Epithelial cell of prostate (primary cell): ENCODE results near the gene CPED1.
A peak's percentile ranks its signal among the peaks of the same experiment; 100 is the strongest.

Experiments used
- DNase-seq: peaks from one replicate; pipeline ENCODE4 v3.0.0-alpha.2; 2011; ENCODE audit warnings: low read depth, low spot score
- H3K27ac ChIP-seq: fragments of 450-650 bp; 2 replicates; pipeline ENCODE4 v1.5.1; 2017; ENCODE audit warnings: mild to moderate bottlenecking

The CPED1 gene

GRCh38 chr7:120988591-120989256 is at the start of gene CPED1:
Gene CPED1 (plus strand): TSS chr7:120988711. CDS start chr7:120989622, 911 bp downstream.
- H3K27ac ChIP-seq = no peak within 1 kb of the TSS
- no peak for DNase-seq

GRCh38 chr7:120939345-120939744 is 49.2 kb upstream of the CPED1 start:
- DNase-seq = no peak
- H3K27ac ChIP-seq = no peak overlapping the region

- DNase-seq = no peak
Measured at GRCh38 chr7:120941064-120941463, 47.4 kb upstream of the CPED1 start.

GRCh38 chr7:120941856-120942255 is 46.7 kb upstream of the CPED1 start:
- no peak overlapping the region for H3K27ac ChIP-seq
- no peak for DNase-seq

More at GRCh38 chr7:120941064-120941463, 47.4 kb upstream of the CPED1 start:
- H3K27ac ChIP-seq = no peak overlapping the region

- no peak overlapping the region for H3K27ac ChIP-seq
- no peak for DNase-seq
Measured at GRCh38 chr7:120942861-120943260, 45.6 kb upstream of the CPED1 start.

GRCh38 chr7:120944826-120945562 is 43.5 kb upstream of the CPED1 start:
- H3K27ac ChIP-seq = no peak overlapping the region
- DNase-seq = no peak

- H3K27ac ChIP-seq = no peak overlapping the region
- DNase-seq = no peak
Measured at GRCh38 chr7:120947980-120948379, 40.5 kb upstream of the CPED1 start.

- DNase-seq = no peak
Measured at GRCh38 chr7:120949393-120949911, 39.1 kb upstream of the CPED1 start.

GRCh38 chr7:120949998-120950538 is 38.4 kb upstream of the CPED1 start:
- DNase-seq = no peak
- H3K27ac ChIP-seq = peak overlapping the region; percentile 90

More at GRCh38 chr7:120949393-120949911, 39.1 kb upstream of the CPED1 start:
- no peak overlapping the region for H3K27ac ChIP-seq

GRCh38 chr7:120950539-120951308 is 37.8 kb upstream of the CPED1 start, which contains the start of gene ING3:
Gene ING3 (plus strand): TSS chr7:120950777. CDS start chr7:120950897, 120 bp downstream.
- H3K27ac ChIP-seq = peak within 1 kb of the TSS; percentile 90
- peak; percentile 85 for DNase-seq

- no peak for DNase-seq
- peak overlapping the region; percentile 90 for H3K27ac ChIP-seq
Measured at GRCh38 chr7:120951309-120951699, 37.2 kb upstream of the CPED1 start.

GRCh38 chr7:120951826-120952225 is 36.7 kb upstream of the CPED1 start:
- no peak for DNase-seq
- H3K27ac ChIP-seq = no peak overlapping the region

- no peak overlapping the region for H3K27ac ChIP-seq
- DNase-seq = no peak
Measured at GRCh38 chr7:120955577-120956149, 32.8 kb upstream of the CPED1 start.

- no peak overlapping the region for H3K27ac ChIP-seq
- no peak for DNase-seq
Measured at GRCh38 chr7:120959929-120960484, 28.5 kb upstream of the CPED1 start.

GRCh38 chr7:120960714-120961113 is 27.8 kb upstream of the CPED1 start:
- no peak overlapping the region for H3K27ac ChIP-seq
- DNase-seq = no peak

- H3K27ac ChIP-seq = no peak overlapping the region
- no peak for DNase-seq
Measured at GRCh38 chr7:120961638-120962173, 26.8 kb upstream of the CPED1 start.

- no peak for DNase-seq
- no peak overlapping the region for H3K27ac ChIP-seq
Measured at GRCh38 chr7:120964088-120964487, 24.4 kb upstream of the CPED1 start.

- H3K27ac ChIP-seq = no peak overlapping the region
- no peak for DNase-seq
Measured at GRCh38 chr7:120966961-120967360, 21.6 kb upstream of the CPED1 start.

- no peak for DNase-seq
- H3K27ac ChIP-seq = no peak overlapping the region
Measured at GRCh38 chr7:120973849-120974248, 14.7 kb upstream of the CPED1 start.
